ENCODE data around the gene JARID2. TPM values are rescaled to one million over a fixed set of nuclear protein-coding genes. Genes with fewer than 3 reads are reported as not detected.

The JARID2 gene
- total and polyA plus RNA-seq, 2 of the 8 experiments (the other 6 are each of a cell fraction or from before 2014, with no cell fraction given): 60.1 to 239 TPM

GRCh38 chr6:15284743-15285142, 38.9 kb downstream of the JARID2 start (continued):
- no peak for TF ChIP-seq CHD7 (IDR thresholded peaks at IDR 0.05; ENCODE audit: insufficient replicate concordance, low read length)
